Thoracic aorta (tissue), 2 donors: ENCODE data around the gene RETREG1. TPM values are rescaled to one million over a fixed set of nuclear protein-coding genes. Genes with fewer than 3 reads are reported as not detected.

ENCODE experiments used
- ATAC-seq: fragments of 150-250 bp; one replicate; pipeline ENCODE4 v1.8.0; 2017; ENCODE audit warnings: low read depth; ENCODE audit not compliant: insufficient number of reproducible peaks, low FRiP score
- DNase-seq: peaks from one replicate; pipeline ENCODE4 v3.0.0-alpha.2; 2020; ENCODE audit warnings: low spot score
- H3K27ac ChIP-seq, 2 donors: fragments of 200-600 bp; sonication (generic); 1 replicate in 1 of 2; 2 replicates in 1 of 2; pipeline ENCODE4 v1.5.1; 2016; ENCODE audit warnings: mild to moderate bottlenecking in 2 of 2, moderate library complexity in 2 of 2
- H3K27me3 ChIP-seq: fragments of 200-600 bp; sonication (generic); replicated peaks from 2 replicates; pipeline ENCODE4 v1.6.0; 2016; ENCODE audit warnings: mild to moderate bottlenecking; ENCODE audit not compliant: insufficient read depth
- H3K36me3 ChIP-seq: fragments of 200-600 bp; sonication (generic); one replicate; pipeline ENCODE4 v1.5.1; 2016
- H3K4me1 ChIP-seq, 2 donors: fragments of 200-600 bp; sonication (generic); 1 replicate in 1 of 2; 2 replicates in 1 of 2; pipeline versions ENCODE4 v1.5.1 to v1.6.0; 2016; ENCODE audit warnings: low read depth in 2 of 2, mild to moderate bottlenecking in 1 of 2; ENCODE audit not compliant: control insufficient read depth in 1 of 2
- H3K4me3 ChIP-seq: fragments of 200-600 bp; sonication (generic); 2 replicates; pipeline ENCODE4 v1.5.1; 2016; ENCODE audit warnings: mild to moderate bottlenecking
- H3K9me3 ChIP-seq: fragments of 200-600 bp; sonication (generic); 2 replicates; pipeline ENCODE4 v1.5.1; 2016
- CTCF ChIP-seq: fragments of 200-600 bp; sonication (generic); IDR thresholded peaks from one replicate; pipeline ENCODE4 v1.5.1; 2019; ENCODE audit warnings: antibody characterized with exemption
- total RNA-seq, 2 donors: library from RNA; depleted of rRNA; stranded (reverse); fragments of >200 nt; gene quantifications; one replicate each; pipeline versions ENCODE4 v1.1.0 to v1.2.3, GENCODE V29; 2016

RETREG1 gene
- total RNA-seq, 2 donors from 2014 or later: 3.8 to 6.5 TPM

- no peak for ATAC-seq
- DNase-seq: no peak
- no peak overlapping the region for H3K27ac ChIP-seq
Measured at GRCh38 chr5:16540421-16540820, 76.4 kb downstream of the RETREG1 start.

GRCh38 chr5:16539169-16539666 lies 77.6 kb downstream of the RETREG1 start:
- ATAC-seq: peak; percentile 91

More at GRCh38 chr5:16540421-16540820, 76.4 kb downstream of the RETREG1 start:
- Histone ChIP-seq H3K36me3 (no peaks in the 10 kb centered on the region), H3K27me3 (no peaks in the 10 kb centered on the region), H3K4me1 (peaks cover 3 to 11% of the 10 kb centered on the region in 2 donors), H3K4me3 (no peak overlapping the region), H3K9me3 (no peaks in the 10 kb centered on the region)
- no peak for TF ChIP-seq CTCF

GRCh38 chr5:16538006-16538405 lies 78.8 kb downstream of the RETREG1 start:
- TF ChIP-seq CTCF: no peak
- H3K4me1 ChIP-seq: peaks cover 3 to 9% of the 10 kb centered on the region in 2 donors
- H3K27me3 ChIP-seq: no peaks in the 10 kb centered on the region
- ATAC-seq (no peak), DNase-seq (no peak)
- H3K27ac ChIP-seq: no peak overlapping the region
- H3K9me3 ChIP-seq: no peaks in the 10 kb centered on the region
- H3K36me3 ChIP-seq: no peaks in the 10 kb centered on the region
- no peak overlapping the region for H3K4me3 ChIP-seq

More at GRCh38 chr5:16539169-16539666, 77.6 kb downstream of the RETREG1 start:
- H3K9me3 ChIP-seq: no peaks in the 10 kb centered on the region
- H3K27ac ChIP-seq: peak overlapping the region; percentile 23 to 51
- H3K27me3 ChIP-seq: no peaks in the 10 kb centered on the region
- no peaks in the 10 kb centered on the region for H3K36me3 ChIP-seq
- H3K4me1 ChIP-seq: peaks cover 3 to 11% of the 10 kb centered on the region in 2 donors
- peak; percentile 31 for DNase-seq
- no peak for TF ChIP-seq CTCF
- H3K4me3 ChIP-seq: no peak overlapping the region

GRCh38 chr5:16536818-16537217 lies 80.0 kb downstream of the RETREG1 start:
- Histone ChIP-seq H3K4me3 (no peak overlapping the region), H3K9me3 (no peaks in the 10 kb centered on the region), H3K4me1 (peaks cover 3 to 6% of the 10 kb centered on the region in 2 donors), H3K36me3 (no peaks in the 10 kb centered on the region), H3K27ac (no peak overlapping the region), H3K27me3 (no peaks in the 10 kb centered on the region)
- ATAC-seq (no peak), DNase-seq (no peak)
- no peak for TF ChIP-seq CTCF

GRCh38 chr5:16536246-16536645 lies 80.6 kb downstream of the RETREG1 start:
- H3K4me1 ChIP-seq: peaks cover 3 to 6% of the 10 kb centered on the region in 2 donors
- no peak overlapping the region for H3K4me3 ChIP-seq
- H3K27me3 ChIP-seq: no peaks in the 10 kb centered on the region
- no peak overlapping the region for H3K27ac ChIP-seq
- H3K36me3 ChIP-seq: no peaks in the 10 kb centered on the region
- no peak for TF ChIP-seq CTCF
- ATAC-seq (no peak), DNase-seq (no peak)
- H3K9me3 ChIP-seq: no peaks in the 10 kb centered on the region
